OCI-LY3 (cell line): ENCODE data around the gene MEF2A.

Experiments used
- H2AFZ ChIP-seq: fragments of 200-600, 300-600 bp; shearing (Covaris generic); 2 replicates; pipeline ENCODE4 v1.6.0; 2014; ENCODE audit warnings: antibody characterized with exemption, low read depth, low read length
- H3K27ac ChIP-seq: fragments of 200-600, 300-600 bp; sonication (generic); 2 replicates; pipeline ENCODE4 v1.5.1; 2014; ENCODE audit warnings: mild to moderate bottlenecking, low read length, moderate library complexity, mixed read lengths
- H3K27me3 ChIP-seq: fragments of 200-600, 300-600 bp; sonication (generic); 2 replicates; pipeline ENCODE4 v1.6.1; 2014; ENCODE audit warnings: low read depth, low read length, mixed read lengths
- H3K36me3 ChIP-seq: fragments of 200-600, 300-600 bp; sonication (generic); replicated peaks from 2 replicates; pipeline ENCODE3; 2014; ENCODE audit warnings: low read depth, low read length, mixed read lengths
- H3K4me1 ChIP-seq: fragments of 300-600, 200-600 bp; sonication (generic); 2 replicates; pipeline ENCODE4 v1.6.1; 2014; ENCODE audit warnings: low read length, mixed read lengths
- H3K4me2 ChIP-seq: fragments of 200-600, 300-600 bp; sonication (generic); 2 replicates; pipeline ENCODE4 v1.6.1; 2014; ENCODE audit warnings: low read length, mixed read lengths
- H3K4me3 ChIP-seq: fragments of 300-600, 200-600 bp; sonication (generic); 2 replicates; pipeline ENCODE4 v1.5.1; 2014; ENCODE audit warnings: antibody characterized with exemption, mild to moderate bottlenecking, low read length, moderate library complexity
- H3K79me2 ChIP-seq: fragments of 300-600, 200-600 bp; shearing (Covaris generic); 2 replicates; pipeline ENCODE4 v1.6.1; 2014; ENCODE audit warnings: mild to moderate bottlenecking, low read length, mixed read lengths
- H3K9ac ChIP-seq: fragments of 300-600, 200-600 bp; shearing (Covaris generic); 2 replicates; pipeline ENCODE4 v1.6.0; 2014; ENCODE audit warnings: mild to moderate bottlenecking, low read length, moderate library complexity
- H3K9me3 ChIP-seq: fragments of 200-600, 300-600 bp; shearing (Covaris generic); 2 replicates; pipeline ENCODE4 v1.6.1; 2014; ENCODE audit warnings: low read length, mixed read lengths; ENCODE audit not compliant: insufficient read depth
- H4K20me1 ChIP-seq: fragments of 200-600, 300-600 bp; sonication (generic); 2 replicates; pipeline ENCODE4 v1.6.1; 2016; ENCODE audit warnings: low read length, mixed read lengths; ENCODE audit not compliant: insufficient read depth
- EZH2phosphoT487 ChIP-seq: fragments of 200-600 bp; shearing (Covaris generic); IDR thresholded peaks from 2 replicates; pipeline ENCODE4 v1.6.1; 2018; ENCODE audit warnings: antibody characterized with exemption, mixed run types, low read depth
- TF ChIP-seq, protein P1 (sequence below): fragments of 200-600, 300-600 bp; sonication (generic); IDR thresholded peaks from 2 replicates; pipeline ENCODE4 v1.5.1; 2014; ENCODE audit warnings: antibody characterized with exemption, low read length, low read depth

Gene MEF2A

DNA sequence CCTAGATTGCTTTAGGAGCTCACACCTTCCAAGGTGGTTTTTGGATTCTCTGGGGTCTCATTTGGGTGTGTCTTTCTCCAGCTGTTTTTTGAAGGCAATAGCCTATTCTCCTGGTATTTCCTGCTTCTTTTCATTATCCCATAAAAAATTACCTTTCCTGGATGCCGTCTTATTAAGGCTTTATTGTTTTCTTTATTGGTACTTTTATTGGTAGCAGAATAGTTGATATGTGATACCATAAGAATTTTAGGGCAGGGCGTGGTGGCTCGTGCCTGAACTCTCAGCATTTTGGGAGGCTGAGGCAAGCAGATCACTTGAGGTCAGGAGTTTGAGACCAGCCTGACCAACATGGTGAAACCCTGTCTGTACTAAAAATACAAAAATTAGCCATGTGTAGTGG is 18.3 kb upstream of the MEF2A start:
- H3K27ac ChIP-seq: no peak overlapping the region
- H3K36me3 ChIP-seq: no peaks in the 10 kb centered on the region
- H3K79me2 ChIP-seq: no peaks in the 10 kb centered on the region
- no peaks in the 10 kb centered on the region for H3K9me3 ChIP-seq
- 0 out of 2 replicates have a peak, but pooled peaks cover 4% of the 10 kb centered on the region for H3K4me1 ChIP-seq
- H2AFZ ChIP-seq: no peak overlapping the region
- H4K20me1 ChIP-seq: no peaks in the 10 kb centered on the region
- H3K27me3 ChIP-seq: no peaks in the 10 kb centered on the region
- no peak for TF ChIP-seq EZH2phosphoT487
- TF ChIP-seq, protein P1, sequence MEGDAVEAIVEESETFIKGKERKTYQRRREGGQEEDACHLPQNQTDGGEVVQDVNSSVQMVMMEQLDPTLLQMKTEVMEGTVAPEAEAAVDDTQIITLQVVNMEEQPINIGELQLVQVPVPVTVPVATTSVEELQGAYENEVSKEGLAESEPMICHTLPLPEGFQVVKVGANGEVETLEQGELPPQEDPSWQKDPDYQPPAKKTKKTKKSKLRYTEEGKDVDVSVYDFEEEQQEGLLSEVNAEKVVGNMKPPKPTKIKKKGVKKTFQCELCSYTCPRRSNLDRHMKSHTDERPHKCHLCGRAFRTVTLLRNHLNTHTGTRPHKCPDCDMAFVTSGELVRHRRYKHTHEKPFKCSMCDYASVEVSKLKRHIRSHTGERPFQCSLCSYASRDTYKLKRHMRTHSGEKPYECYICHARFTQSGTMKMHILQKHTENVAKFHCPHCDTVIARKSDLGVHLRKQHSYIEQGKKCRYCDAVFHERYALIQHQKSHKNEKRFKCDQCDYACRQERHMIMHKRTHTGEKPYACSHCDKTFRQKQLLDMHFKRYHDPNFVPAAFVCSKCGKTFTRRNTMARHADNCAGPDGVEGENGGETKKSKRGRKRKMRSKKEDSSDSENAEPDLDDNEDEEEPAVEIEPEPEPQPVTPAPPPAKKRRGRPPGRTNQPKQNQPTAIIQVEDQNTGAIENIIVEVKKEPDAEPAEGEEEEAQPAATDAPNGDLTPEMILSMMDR: no peak
- H3K9ac ChIP-seq: no peak overlapping the region
- no peak overlapping the region for H3K4me2 ChIP-seq
- no peak overlapping the region for H3K4me3 ChIP-seq

DNA sequence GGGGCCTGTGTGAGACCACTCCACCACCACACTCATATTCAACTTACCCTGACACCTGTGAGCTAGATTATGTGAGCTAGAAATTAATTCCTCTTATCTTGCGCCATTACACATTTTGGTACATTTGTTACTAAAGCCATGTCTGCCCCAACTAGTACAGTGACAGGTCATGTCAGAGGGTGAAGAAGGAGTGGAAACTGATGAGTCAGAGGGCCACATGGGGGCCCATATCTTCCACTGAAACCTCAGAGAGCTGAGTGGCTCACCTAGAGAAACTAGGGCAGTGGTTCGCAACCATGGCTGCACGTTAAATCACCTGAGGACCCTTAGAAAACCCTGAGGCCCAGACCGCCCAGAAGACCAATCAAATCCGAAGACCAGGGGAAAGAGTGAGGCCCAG is 15.7 kb upstream of the MEF2A start:
- Histone ChIP-seq H3K27ac (no peak overlapping the region), H3K9ac (no peak overlapping the region), H3K79me2 (no peaks in the 10 kb centered on the region), H2AFZ (no peak overlapping the region), H3K9me3 (no peaks in the 10 kb centered on the region), H3K4me3 (no peak overlapping the region), H3K36me3 (no peaks in the 10 kb centered on the region), H4K20me1 (no peaks in the 10 kb centered on the region), H3K4me2 (no peak overlapping the region), H3K4me1 (0 out of 2 replicates have a peak, but pooled peaks cover 4% of the 10 kb centered on the region), H3K27me3 (no peaks in the 10 kb centered on the region)
- no peak for TF ChIP-seq EZH2phosphoT487
- TF ChIP-seq, protein P1: no peak

DNA sequence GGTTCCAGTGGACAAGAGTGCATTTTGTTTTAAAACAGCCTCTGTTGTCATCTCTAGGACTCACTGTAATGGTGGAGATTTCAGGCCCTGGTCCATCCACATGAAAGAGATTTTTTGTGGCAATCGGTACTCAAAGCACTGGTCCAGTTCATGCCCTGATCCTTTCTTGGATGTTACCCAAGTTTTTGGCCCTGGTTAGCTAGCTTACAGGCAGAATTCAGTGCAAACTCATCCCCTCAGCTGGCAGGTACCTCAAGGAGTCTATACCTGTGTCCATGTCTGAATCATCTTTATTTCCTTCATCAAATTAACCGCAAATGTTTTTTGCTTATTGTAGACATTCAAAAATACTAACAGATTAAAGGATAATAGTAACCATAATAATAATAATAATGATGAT is 13.7 kb upstream of the MEF2A start:
- Histone ChIP-seq H3K36me3 (no peaks in the 10 kb centered on the region), H3K4me3 (no peak overlapping the region), H3K4me1 (no peaks in the 10 kb centered on the region), H4K20me1 (no peaks in the 10 kb centered on the region), H3K4me2 (no peak overlapping the region), H3K27me3 (no peaks in the 10 kb centered on the region), H3K27ac (no peak overlapping the region), H3K9ac (no peak overlapping the region), H3K9me3 (no peaks in the 10 kb centered on the region), H2AFZ (peak overlapping the region; percentile 48; the same call in 1 of the 2 replicates), H3K79me2 (no peaks in the 10 kb centered on the region)
- TF ChIP-seq, protein P1: no peak
- TF ChIP-seq EZH2phosphoT487: no peak

DNA sequence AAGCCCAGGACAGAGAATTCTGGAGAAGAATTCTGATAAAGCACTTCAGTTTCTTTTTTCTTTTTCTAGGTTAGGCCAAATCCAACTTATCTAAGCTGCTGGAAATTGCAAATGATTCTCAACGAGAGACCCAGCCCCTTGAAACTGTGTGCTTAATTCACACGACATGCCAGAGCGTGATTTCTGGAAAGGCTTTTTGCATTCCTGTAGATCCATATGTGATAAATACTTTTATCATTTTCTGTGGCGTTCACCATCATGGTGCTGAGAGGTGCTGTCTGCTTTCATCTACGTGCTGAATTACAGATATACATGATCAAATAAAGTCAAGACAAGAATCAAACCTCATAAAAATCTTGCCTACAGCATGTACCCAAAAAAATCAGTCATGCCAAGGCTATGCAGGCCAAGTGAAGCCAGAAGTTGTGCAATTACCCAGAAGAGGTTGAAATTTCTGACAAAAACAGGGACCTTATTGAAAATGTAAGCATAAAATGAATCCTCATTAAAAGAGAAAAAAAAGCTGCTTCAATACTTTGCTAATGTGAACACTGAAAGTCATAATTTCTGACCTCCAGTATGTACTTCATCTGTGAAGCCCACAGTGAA is 10.8 kb upstream of the MEF2A start:
- no peak overlapping the region for H3K9ac ChIP-seq
- H4K20me1 ChIP-seq: no peaks in the 10 kb centered on the region
- H3K27ac ChIP-seq: no peak overlapping the region
- no peak overlapping the region for H3K4me3 ChIP-seq
- H3K9me3 ChIP-seq: no peaks in the 10 kb centered on the region
- no peaks in the 10 kb centered on the region for H3K79me2 ChIP-seq
- H2AFZ ChIP-seq: no peak overlapping the region
- no peaks in the 10 kb centered on the region for H3K36me3 ChIP-seq
- no peaks in the 10 kb centered on the region for H3K4me1 ChIP-seq
- H3K27me3 ChIP-seq: peaks cover 5% of the 10 kb centered on the region; the same call in 1 of the 2 replicates
- H3K4me2 ChIP-seq: no peak overlapping the region
- no peak for TF ChIP-seq EZH2phosphoT487
- TF ChIP-seq, protein P1: no peak
